Measurements from ENCODE around the gene CRYGA. TPM values are rescaled to one million over a fixed set of nuclear protein-coding genes. Genes with fewer than 3 reads are reported as not detected.

Gene CRYGA
- total RNA-seq, 1 experiment from 2014 or later, result not detected

DNA sequence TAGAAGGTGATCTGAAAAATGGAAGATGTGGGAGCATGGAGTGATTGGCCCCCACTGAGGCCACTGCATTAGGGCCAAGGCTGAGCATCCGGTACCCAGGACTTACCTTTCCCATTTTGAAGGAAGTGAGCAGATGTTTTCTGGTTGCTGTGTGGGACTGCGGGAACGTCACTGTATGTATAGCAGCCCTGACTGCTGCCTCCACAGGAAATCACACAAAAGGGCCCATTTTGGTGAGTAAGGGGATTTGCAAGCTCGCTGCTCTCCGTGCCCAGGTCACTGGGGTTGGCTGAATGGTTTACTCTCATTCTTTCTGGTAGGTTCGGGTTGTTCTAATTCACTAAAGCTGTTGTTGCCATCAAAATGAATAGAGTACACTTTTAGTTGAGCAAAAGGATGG lies 17.4 kb downstream of the CRYGA start, which contains the start of gene CRYGB:
CRYGB (minus strand) TSS at position 153 of the 400 bp plus-strand sequence; CDS start at position 115, 38 bp downstream.
- Histone ChIP-seq H3K27ac (no peak within 1 kb of the TSS), H3K9me3 (ENCODE audit: insufficient read depth, low read depth) (no peaks in the 10 kb centered on the region), H3K4me3 (no peak within 1 kb of the TSS), H3K9me2 (ENCODE audit: insufficient read depth) (no peaks in the 10 kb centered on the region), H2AFZ (no peak within 1 kb of the TSS), H3K36me3 (ENCODE audit: low read depth) (no peaks in the 10 kb centered on the region), H4K20me1 (ENCODE audit: insufficient read depth) (no peaks in the 10 kb centered on the region), H3K4me1 (replicated peaks; ENCODE audit: insufficient read depth) (no peaks in the 10 kb centered on the region), H3F3A (ENCODE audit: insufficient read depth, low read depth) (no peaks in the 10 kb centered on the region), H3K27me3 (ENCODE audit: insufficient read depth, low read depth) (no peaks in the 10 kb centered on the region), H3K79me2 (ENCODE audit: low read depth) (no peaks in the 10 kb centered on the region), H3K4me2 (no peak within 1 kb of the TSS)
- ChIA-PET POLR2A (ENCODE audit: unreplicated experiment) (no interaction called here), CTCF (no interaction called here)
- TF ChIP-seq, protein P1, sequence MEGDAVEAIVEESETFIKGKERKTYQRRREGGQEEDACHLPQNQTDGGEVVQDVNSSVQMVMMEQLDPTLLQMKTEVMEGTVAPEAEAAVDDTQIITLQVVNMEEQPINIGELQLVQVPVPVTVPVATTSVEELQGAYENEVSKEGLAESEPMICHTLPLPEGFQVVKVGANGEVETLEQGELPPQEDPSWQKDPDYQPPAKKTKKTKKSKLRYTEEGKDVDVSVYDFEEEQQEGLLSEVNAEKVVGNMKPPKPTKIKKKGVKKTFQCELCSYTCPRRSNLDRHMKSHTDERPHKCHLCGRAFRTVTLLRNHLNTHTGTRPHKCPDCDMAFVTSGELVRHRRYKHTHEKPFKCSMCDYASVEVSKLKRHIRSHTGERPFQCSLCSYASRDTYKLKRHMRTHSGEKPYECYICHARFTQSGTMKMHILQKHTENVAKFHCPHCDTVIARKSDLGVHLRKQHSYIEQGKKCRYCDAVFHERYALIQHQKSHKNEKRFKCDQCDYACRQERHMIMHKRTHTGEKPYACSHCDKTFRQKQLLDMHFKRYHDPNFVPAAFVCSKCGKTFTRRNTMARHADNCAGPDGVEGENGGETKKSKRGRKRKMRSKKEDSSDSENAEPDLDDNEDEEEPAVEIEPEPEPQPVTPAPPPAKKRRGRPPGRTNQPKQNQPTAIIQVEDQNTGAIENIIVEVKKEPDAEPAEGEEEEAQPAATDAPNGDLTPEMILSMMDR (conservative IDR thresholded peaks at IDR 0.05), result no peak
- TF ChIP-seq EZH2 (IDR thresholded peaks at IDR 0.05; ENCODE audit: low read depth), result no peak
- no TSS peak for BruUV-seq (replicated peaks)
- DNase-seq, result no peak
- intact Hi-C loops (cut with micrococcal nuclease; ENCODE audit: unreplicated experiment), result no loop called here

DNA sequence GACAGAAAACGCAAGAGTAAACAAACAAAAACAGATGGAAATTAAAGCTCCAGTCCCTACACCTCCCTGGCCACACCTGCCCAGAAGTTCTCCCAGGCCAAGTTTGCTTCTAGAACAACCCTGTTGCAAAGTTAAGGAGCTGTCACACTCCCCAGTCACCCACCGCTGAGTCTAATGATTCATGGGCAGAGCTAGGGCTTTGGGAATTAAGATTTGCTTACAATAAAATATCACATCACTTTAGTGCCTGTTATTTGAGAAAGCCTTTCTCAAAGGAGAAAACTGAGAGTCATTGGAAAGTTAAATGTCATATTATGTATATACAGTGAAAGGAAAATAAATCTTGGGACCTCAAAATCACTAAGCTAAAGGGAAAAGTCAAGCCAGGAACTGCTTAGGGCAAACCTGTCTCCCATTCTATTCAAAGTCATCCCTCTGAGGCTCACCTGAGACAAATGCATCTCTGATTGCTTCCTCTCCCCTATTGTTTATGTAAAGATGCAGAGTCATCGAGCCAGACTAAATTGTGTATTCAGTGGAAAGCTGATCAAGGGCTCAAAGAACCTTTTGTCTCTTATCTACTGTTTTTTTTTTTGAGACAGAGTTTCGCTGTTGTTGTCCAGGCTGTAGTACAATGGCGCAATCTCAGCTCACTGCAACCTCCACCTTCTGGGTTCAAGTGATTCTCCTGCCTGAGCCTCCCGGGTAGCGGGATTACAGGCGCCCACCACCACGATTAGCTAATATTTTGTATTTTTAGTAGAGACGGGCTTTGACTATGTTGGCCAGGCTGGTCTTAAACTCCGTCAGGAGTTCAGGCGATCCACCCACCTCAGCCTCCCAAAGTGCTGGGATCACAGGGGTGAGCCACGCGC lies 20.2 kb downstream of the CRYGA start:
- DNase-seq, result no peak
- Histone ChIP-seq H3K4me2 (no peak overlapping the region), H3K9me3 (ENCODE audit: insufficient read depth, low read depth) (no peaks in the 10 kb centered on the region), H3K27ac (no peak overlapping the region), H3K27me3 (ENCODE audit: insufficient read depth, low read depth) (no peaks in the 10 kb centered on the region), H3K36me3 (ENCODE audit: low read depth) (no peaks in the 10 kb centered on the region), H3K79me2 (ENCODE audit: low read depth) (no peaks in the 10 kb centered on the region), H3K9me2 (ENCODE audit: insufficient read depth) (no peaks in the 10 kb centered on the region), H4K20me1 (ENCODE audit: insufficient read depth) (no peaks in the 10 kb centered on the region), H2AFZ (no peak overlapping the region), H3K4me3 (no peak overlapping the region), H3K4me1 (replicated peaks; ENCODE audit: insufficient read depth) (no peaks in the 10 kb centered on the region), H3F3A (ENCODE audit: insufficient read depth, low read depth) (no peaks in the 10 kb centered on the region)
- intact Hi-C loops (cut with micrococcal nuclease; ENCODE audit: unreplicated experiment), result no loop called here
- ChIA-PET CTCF (no interaction called here), POLR2A (ENCODE audit: unreplicated experiment) (no interaction called here)
- no TSS peak for BruUV-seq (replicated peaks)
- no peak for TF ChIP-seq EZH2 (IDR thresholded peaks at IDR 0.05; ENCODE audit: low read depth)
- TF ChIP-seq, protein P1 (conservative IDR thresholded peaks at IDR 0.05), result no peak

- TF ChIP-seq, protein P1 (conservative IDR thresholded peaks at IDR 0.05), result no peak
- TF ChIP-seq EZH2 (IDR thresholded peaks at IDR 0.05; ENCODE audit: low read depth), result no peak
- BruUV-seq (replicated peaks), result no TSS peak
- H3K9me2 ChIP-seq (ENCODE audit: insufficient read depth), result no peaks in the 10 kb centered on the region
- CTCF ChIA-PET, result no interaction called here
- no peak overlapping the region for H3K4me3 ChIP-seq
- H4K20me1 ChIP-seq (ENCODE audit: insufficient read depth), result no peaks in the 10 kb centered on the region
- intact Hi-C loops (cut with micrococcal nuclease; ENCODE audit: unreplicated experiment), result no loop called here
- H3K27ac ChIP-seq, result no peak overlapping the region
- H2AFZ ChIP-seq, result no peak overlapping the region
- H3K4me1 ChIP-seq (replicated peaks; ENCODE audit: insufficient read depth), result no peaks in the 10 kb centered on the region
- H3K9me3 ChIP-seq (ENCODE audit: insufficient read depth, low read depth), result no peaks in the 10 kb centered on the region
- POLR2A ChIA-PET (ENCODE audit: unreplicated experiment), result no interaction called here
- H3K27me3 ChIP-seq (ENCODE audit: insufficient read depth, low read depth), result no peaks in the 10 kb centered on the region
- no peaks in the 10 kb centered on the region for H3F3A ChIP-seq (ENCODE audit: insufficient read depth, low read depth)
- DNase-seq, result no peak
- H3K36me3 ChIP-seq (ENCODE audit: low read depth), result no peaks in the 10 kb centered on the region
- H3K79me2 ChIP-seq (ENCODE audit: low read depth), result no peaks in the 10 kb centered on the region
- H3K4me2 ChIP-seq, result no peak overlapping the region
Observed at GRCh38 chr2:208142240-208142924, 21.0 kb downstream of the CRYGA start.
